Breast epithelium (tissue), 3 donors: ENCODE results near the gene ZFAND2A.

Experiments used
- CTCF ChIP-seq, 3 donors: fragments of 450-650 bp; IDR thresholded peaks; one replicate each; pipeline ENCODE4 v1.5.1; 2016 to 2017; ENCODE audit warnings: antibody characterized with exemption in 3 of 3, mild to moderate bottlenecking in 3 of 3, moderate library complexity in 3 of 3
- POLR2A ChIP-seq: fragments of 450-650 bp; IDR thresholded peaks from one replicate; pipeline ENCODE4 v1.6.1; 2016; ENCODE audit warnings: antibody characterized with exemption, mild to moderate bottlenecking, moderate library complexity
- POLR2AphosphoS5 ChIP-seq, 3 donors: sonication (generic); formaldehyde crosslinking; IDR thresholded peaks; one replicate each; pipeline ENCODE4 v1.6.1; 2017; ENCODE audit warnings: antibody characterized with exemption in 3 of 3

- TF ChIP-seq CTCF (IDR thresholded peaks at IDR 0.05) (no peak), POLR2AphosphoS5 (IDR thresholded peaks at IDR 0.05) (no peak), POLR2A (no peak)
Observed at GRCh38 chr7:1160670-1161021, 650 bp upstream of the ZFAND2A start.
